ENCODE measurements around the gene NR3C2. TPM values are rescaled to one million over a fixed set of nuclear protein-coding genes. Genes with fewer than 3 reads are reported as not detected.

Gene NR3C2
- total RNA-seq, 1 donor: 1.1 TPM

DNA sequence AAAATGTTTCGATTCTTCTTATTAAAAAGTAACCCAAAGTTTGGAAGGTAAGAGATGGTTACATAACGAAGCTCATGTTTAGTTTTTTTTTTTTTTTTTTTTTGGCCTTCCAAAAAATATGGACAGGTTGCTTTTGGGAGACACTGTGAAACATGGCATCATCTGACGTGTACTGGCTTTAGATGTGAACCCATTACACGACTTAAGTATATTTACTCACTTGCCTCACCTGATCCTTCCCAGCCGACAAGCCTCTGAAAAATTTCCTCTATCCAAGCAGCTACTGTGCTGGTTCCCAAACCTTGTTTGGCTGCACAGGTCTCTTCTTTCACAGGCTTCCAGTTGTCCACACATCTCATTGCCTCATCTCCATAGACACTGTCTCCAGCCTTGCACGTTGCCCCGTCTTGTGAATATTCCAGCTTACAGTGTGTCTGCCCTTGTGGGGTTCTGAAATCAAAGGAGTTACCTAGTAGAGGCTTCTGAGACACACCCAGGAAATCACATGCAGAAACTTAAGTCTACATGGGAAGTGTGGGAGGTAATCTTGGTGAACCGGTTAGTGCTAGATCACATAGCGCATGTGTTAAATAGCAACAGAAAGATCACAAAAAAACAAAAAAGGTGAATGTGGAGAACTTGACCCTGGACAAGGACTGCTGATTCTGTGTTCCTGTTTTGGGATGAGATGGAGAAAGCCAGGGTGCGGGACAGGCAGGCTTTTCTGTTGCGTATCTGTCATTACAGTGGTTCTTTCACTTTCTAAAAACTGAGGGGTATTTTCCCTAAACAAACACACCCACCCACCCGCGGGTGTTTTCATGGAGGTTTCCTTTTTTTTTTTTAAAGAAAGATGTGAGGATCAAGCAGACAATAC is 381.7 kb downstream of the NR3C2 start:
- DNase-seq (ENCODE audit: low read depth in 2 of 3, low spot score in 2 of 3): peak in 1 of 3 donors; percentile 14

DNA sequence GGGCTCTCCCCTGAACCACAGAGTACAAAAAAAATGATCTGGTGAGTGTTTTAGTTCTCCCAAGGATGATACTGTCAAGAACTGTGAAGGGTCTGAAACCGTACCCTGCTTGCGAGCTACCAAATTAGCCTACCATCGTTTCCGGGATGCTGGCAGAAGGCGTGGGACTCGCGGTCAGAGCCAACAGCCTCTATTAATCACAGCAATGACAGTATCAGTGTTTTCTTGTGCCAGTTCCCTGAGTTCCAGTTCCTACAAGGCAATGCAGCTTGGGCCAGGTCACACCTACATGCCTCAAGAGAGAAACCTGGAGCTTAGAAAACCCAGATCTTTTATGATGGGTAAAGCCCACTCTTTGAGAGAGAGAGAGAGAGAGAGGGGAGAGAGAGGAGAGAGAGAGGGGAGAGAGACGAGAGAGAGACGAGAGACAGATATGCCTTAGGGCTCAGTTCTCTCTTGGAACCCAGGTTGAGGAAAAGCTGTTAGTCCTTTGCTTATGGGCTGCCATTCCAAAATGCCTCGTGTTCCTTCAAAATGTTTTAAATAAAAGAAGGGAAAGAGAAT is 382.5 kb downstream of the NR3C2 start:
- peak in 1 of 3 donors; percentile 21 for DNase-seq (ENCODE audit: low read depth in 2 of 3, low spot score in 2 of 3)

DNA sequence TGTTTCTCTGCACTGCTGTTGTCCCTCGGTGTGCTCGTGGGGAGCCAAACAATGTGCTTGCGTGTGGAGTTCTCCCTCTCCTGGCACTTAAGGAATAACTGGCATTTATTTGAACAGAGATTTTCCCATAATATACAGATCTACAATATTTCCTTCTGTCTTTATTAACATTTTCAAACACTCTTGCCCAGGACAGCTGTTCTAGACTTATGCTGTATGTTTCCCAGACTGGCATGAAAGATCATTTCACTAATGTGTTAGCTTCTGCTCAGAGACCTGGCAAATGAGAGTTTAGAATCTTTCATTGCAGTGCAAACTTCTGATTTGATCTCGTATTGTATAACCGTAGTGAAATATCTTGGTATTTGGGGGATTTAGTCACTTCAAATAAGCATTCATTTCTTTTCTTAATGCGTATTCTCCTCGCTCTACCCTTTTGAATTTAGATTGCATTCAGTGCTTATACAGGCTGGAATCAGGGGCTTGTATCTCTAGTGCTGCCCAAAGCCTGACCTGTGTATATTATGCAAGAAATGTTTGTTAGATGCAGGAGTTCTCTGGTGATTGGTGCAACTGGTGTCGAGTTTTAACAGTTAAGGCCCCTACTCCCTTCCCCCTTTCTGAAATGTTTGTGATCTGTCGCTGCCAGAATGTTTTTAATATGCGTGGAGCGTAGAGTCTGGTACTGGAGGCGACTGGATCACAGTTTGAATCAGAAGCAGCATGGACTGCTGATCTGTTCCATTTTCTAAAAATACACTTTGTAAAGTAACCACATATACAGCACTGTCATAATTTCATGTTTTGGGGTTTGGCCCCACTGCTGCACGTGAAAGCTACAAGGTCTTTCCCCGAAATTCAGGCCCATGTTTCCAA is 384.0 kb downstream of the NR3C2 start:
- no peak for DNase-seq (ENCODE audit: low read depth in 2 of 3, low spot score in 2 of 3)

DNA sequence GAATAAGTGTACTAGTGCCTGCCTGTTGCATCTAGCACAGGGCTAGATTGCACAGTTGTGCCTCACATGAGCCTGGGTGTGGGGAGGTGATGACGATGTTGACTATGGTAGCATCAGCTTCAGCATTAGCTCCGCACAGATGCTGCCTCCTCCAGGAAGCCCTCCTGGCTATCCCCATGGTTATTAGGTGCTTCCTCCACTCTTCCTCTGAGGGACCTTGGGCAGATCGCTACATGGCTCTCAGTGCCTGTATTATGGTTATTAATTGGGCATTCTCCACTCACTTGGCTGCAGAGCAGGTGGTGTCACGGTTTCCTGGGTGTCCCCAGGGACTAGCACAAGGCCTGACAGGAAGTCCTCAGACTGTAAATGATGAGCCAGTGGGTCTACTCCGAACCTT is 384.7 kb downstream of the NR3C2 start:
- no peak for DNase-seq (ENCODE audit: low read depth in 2 of 3, low spot score in 2 of 3)

DNA sequence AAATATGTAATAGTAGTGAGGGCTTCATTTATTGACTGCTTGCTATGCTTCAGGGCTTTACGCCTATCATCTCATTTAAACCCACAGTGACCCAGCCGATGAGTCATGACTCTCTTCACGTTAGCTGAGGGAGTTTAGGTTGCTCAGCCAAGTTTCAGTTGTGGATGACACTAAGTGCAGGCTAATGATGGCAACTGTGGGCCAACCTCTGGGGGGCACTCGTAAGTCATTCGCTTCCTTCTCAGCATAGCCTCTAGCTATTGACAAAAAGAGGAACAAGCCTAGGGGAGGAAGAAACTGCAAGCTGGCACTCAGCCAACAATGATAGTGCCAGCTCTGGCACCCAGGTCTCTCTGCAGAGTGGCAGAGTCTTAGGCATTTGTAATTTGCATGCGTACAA is 385.3 kb downstream of the NR3C2 start:
- peak in 2 of 3 donors; percentile 93 to 97 for DNase-seq (ENCODE audit: low read depth in 2 of 3, low spot score in 2 of 3)

DNA sequence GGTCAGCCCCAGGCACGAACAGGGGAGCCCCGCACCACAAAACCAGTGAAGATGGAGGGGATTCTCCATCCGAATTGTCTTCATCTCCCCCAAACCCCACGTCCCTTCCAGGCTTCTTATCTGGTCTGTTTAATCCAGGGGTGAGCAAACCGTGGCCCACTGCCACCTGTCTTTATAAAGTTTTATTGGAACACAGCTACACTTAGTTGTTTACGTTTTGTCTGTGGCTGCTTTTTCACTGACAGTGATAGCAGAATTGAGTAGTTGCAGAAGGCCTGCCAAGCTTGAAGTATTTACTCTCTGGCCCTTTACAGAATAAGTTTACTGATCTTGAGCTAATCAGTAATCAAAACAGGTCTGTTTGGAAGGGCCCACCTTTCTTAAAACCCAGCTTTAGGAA is 386.4 kb downstream of the NR3C2 start:
- DNase-seq (ENCODE audit: low read depth in 2 of 3, low spot score in 2 of 3): no peak

DNA sequence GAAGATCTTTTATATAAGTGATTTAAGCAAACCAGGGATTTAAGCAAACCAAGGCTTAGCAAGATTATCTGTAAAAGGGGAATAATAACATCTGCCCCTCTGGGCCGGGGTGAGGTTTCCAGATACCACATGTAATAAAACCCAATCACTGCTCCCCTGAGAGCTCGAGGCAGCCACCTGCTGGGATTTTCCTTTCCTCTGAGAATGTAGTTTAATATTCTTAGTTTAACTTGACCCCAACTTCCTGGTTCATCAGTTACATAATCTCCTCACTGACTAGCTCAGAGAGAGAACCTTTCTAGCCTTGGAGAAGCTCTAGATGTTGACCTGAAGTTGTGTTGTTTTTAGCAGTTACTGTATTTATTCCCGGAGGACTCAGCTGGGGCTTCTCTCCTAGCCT is 387.9 kb downstream of the NR3C2 start:
- DNase-seq (ENCODE audit: low read depth in 2 of 3, low spot score in 2 of 3): no peak

DNA sequence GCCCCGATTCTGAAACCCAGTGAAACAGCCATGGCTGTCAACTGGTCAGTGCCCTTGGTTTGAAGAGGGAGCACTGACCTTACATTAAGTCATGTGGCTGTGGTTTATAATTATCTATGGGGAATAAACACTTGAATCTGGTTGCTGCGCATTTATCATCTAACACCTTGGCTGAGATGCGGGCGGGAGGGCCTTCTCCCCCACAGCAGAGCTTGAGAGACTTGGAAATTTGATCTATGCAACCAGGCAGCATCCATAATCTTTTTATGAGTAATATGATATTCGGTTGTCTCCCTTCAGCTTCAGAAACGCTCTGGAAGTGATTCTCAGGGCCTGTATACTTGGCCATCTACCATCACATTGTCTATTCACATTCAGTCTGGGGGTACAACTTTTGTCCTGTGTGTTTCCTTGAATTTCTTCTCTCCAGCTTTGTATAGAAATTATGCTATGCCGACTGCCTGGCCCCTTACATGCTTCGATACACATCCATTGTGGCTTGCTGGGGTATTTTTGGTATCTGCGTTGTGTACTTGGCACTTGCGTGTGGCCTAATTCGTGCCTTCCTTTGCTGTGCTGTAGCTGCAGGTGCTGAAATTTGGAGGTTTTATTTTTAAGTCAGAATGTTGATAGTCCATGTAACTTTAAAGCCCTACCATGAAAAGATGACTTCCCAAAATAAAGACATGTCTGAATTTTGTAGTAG is 388.8 kb downstream of the NR3C2 start:
- DNase-seq (ENCODE audit: low read depth in 2 of 3, low spot score in 2 of 3): no peak

DNA sequence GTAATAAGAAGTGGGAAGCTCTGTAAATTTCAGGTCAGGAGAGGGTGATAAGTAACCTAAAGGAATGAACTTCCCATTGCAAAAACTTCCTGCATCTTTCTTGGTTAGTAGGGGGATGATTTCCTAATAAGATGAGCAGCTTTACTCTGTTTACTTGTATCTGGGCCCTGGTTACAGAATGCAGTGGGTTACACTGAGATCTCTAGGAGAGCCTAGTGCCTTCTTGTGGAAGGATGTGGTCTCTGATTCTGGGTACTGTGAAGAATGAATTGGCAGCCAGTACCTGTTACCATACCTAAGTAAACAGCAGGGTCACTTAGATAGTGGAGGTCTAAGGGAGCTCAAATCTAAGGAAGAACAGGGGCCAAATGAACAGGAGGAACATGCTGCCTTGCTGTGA is 389.8 kb downstream of the NR3C2 start:
- peak in 2 of 3 donors; percentile 18 to 21 for DNase-seq (ENCODE audit: low read depth in 2 of 3, low spot score in 2 of 3)

DNA sequence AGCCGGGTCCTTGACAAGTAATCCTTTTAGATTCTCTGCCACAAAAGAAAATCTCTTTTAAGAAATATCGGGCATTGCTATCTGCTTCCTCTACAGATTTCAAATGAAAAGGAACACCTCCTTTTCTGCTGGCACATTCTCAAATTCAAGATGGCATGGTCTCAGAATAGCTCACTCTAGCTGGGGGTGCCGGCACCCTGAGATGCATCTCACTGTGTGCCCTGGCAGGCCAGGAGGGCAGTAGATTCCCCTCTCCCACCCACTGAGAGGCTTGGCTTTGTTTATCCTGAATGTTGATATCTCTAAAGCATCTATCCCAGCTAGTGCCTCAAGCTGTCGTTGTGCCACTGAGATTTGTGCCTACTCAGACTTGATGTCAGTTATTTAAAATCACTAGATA is 390.8 kb downstream of the NR3C2 start:
- DNase-seq (ENCODE audit: low read depth in 2 of 3, low spot score in 2 of 3): no peak

DNA sequence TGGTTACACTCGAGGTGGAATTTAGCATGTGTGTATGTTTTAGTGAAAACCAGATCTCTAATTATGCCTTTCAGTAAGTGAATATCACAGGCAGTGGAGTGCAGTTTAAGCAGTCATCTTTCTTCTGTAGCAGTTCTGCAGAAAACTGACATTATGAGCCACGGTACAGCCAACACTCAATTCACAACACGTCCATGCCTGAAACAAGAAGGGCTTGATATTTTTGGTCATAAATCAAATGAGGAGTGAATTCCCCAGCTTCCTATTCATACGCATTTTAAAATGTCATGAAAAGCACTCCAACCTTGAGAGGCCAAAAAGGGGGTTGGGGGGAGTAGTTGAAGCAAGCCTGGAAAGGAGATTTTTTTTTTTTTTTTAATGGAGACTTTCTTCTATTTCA is 393.6 kb downstream of the NR3C2 start:
- no peak for DNase-seq (ENCODE audit: low read depth in 2 of 3, low spot score in 2 of 3)

DNA sequence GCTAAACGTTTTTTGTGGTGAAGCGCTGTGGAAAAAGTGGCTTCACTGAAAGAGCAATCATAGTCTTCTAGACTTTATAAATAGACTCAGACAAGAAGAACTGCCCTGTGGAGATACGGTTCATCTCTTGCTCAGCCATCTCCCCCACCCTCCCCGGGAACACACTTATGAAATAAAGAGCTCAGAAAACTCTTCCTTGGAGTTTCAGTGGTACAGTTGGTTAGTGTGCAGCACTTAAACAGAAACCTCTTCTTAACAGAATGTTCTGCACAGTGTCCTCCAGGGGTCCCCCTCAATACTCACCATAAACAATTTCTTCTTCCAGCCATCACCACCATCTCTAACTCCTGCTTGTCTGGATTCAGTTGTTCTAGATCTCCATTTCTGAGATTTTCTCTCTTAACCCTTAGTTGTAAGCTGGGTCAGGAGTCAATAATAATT is 397.3 kb downstream of the NR3C2 start:
- peak in 1 of 3 donors; percentile 17 for DNase-seq (ENCODE audit: low read depth in 2 of 3, low spot score in 2 of 3)

DNA sequence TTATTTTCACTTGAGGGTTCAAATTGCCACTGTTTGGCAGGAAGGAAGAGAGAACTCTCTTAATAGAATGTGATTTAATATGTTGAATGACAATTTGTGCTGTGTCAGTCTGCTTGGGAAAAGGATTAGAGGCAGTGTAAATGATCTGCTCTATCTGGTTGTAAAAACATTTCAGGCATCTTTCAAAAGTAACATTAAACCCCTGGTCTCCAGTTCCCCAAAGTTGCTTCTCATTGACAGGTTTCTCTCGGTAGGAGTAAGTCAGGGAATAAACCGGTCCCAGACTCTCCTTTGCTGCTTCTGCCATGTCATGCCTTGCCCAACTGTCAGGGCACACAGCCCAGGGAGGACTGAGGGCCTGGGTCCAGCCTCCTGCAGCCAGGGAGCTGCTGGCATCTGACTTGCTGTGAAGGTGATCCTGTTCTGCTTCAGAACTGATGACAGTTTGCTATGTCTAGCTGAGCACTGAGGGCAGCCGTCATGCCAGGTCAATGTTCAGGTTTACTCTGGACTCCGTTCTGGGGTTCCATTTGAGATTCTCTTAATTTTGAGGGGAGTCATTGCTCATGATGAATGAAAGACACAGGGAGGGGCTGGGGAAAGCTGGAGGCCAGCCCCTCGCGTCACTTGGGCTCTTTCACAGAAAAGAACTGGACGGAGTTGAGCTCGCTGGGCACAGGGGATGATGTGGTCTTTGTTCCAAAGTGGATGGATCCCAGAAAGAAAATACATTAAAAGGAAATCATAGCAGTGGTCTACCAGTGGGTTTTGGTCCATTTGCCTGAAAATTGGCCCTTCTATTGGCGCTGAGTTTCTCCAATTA is 397.9 kb downstream of the NR3C2 start:
- DNase-seq (ENCODE audit: low read depth in 2 of 3, low spot score in 2 of 3): no peak

DNA sequence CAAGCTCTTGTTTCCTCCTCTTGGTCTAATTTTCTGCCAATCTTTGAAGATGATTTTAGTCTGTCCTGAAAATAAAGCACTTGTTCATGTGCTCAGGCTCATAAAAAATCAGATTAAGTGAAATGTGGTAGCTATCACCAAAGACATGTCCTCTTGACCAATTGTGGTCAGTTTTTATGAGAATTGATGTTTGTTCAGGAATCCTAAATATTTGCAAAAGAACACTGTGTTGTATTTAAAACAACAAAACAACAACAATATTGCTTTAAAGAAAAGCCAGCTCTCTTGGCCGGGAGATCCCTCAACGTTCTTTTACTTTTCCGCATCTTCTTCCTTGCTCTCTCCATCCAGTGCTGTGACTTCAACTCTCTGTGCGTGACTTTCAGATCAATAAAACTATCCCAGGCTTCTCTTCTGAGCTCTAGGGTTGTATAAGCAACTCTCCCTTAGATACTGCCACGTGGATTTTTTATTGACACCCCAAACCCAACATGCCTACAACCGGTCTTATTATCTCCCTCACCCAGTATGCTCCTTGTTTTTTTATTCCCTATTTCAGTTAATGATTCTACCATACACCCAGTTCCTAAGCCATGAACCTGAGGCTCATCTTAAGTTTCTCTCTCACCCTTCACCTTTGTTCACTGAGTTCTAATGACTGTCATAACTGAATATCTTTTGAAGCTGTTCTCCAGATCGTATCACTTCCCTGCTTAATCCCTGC is 400.4 kb downstream of the NR3C2 start:
- no peak for DNase-seq (ENCODE audit: low read depth in 2 of 3, low spot score in 2 of 3)

DNA sequence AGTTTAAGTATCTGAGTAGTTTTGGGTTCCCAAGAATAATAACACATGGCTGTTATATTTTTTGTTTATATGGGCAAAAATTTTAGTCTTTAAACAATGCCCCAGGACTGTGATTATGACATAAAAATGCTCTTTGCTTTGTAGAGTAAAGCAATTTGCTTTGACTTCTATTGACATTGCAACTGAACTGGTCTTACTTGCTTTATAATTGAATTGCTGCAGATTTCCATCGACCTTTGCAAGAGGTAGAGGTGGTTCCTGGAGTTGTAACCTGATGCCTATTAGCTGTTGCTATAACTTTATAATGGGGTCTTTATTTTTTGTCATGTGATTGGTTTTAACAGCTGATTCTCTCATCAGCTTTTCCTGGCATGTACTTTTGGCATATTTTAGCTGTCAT is 407.4 kb downstream of the NR3C2 start:
- DNase-seq (ENCODE audit: low read depth in 2 of 3, low spot score in 2 of 3): no peak

DNA sequence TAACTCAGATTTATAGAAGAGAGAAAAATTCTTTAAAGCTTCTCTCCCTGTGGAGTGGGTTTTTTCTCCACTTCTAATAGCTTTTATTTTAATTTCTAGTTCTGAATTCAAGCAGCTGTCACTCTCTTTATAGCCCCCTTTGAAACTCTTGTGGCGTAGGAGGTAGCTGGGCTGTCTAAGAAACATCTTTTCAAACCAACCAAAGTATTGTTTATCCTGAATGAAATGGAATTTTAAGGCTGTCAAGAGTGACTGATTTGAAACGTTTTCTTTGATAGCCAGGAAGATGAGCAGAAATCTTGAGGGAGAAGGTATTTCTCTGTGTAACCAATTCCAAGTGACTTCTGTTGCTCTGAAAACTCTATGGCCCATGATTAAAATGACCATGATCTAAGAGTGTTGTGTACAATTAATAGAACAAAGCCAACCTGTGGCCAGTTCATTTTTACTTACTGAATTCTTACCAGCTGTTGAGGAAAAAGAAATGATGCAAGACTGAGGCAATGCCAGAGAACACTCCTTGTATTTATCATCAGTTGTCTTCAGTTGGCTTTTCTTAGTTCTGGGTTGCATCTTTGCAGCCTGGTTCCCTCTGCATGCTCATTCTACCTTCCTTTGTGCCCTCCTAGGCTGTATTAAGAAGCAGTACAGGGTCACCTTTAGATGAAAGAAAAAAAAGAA is 411.9 kb downstream of the NR3C2 start:
- no peak for DNase-seq (ENCODE audit: low read depth in 2 of 3, low spot score in 2 of 3)

DNA sequence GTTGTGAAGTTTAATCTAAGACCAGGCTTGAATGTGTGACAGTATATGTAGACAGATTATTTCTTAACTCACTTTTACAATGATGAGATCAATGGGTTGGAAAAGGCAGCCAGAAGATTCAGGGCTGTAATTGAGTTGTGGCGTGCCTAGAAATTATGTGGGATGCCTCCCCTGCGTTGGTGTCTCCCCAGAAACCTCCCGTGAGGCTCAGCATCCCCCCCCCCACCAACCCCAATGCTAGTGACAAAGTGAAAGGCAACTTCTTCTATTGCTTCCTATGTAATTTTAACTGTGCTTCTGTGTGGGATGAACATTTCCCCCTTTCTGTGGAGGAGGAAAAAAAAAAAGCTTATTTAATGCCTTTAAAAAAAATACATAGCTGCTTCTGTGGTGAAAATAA is 412.4 kb downstream of the NR3C2 start:
- no peak for DNase-seq (ENCODE audit: low read depth in 2 of 3, low spot score in 2 of 3)
